ENCODE data around the gene VSIG10.

GRCh38 chr12:118101051-118101450, 2.8 kb downstream of the VSIG10 start:
- TF ChIP-seq CTCF (IDR thresholded peaks at IDR 0.05): no peak
- TF ChIP-seq REST (IDR thresholded peaks at IDR 0.05; ENCODE audit: insufficient read depth in 1 of 2, low read depth in 2 of 2, low read length in 1 of 2): no peak
- TF ChIP-seq SIN3A (IDR thresholded peaks at IDR 0.05; ENCODE audit: borderline replicate concordance, insufficient read depth, low read depth, low read length): no peak

Data from Panc1 (cell line).